HG02970 (cell line): ENCODE data around the gene MRPL48.
"Not testable (repeated sequence)": the region's sequence is repeated elsewhere in the genome, so short reads cannot be mapped to it uniquely, and the experiment has no call there.

Experiments used
- ATAC-seq: cut with Tn5 transposase; IDR thresholded peaks from one replicate; pipeline ENCODE4 v1.9.1; 2021; ENCODE audit warnings: mild to moderate bottlenecking, moderate library complexity, moderate number of reproducible peaks; ENCODE audit not compliant: unreplicated experiment, low FRiP score

The MRPL48 gene

GRCh38 chr11:73833067-73833466 lies 45.4 kb downstream of the MRPL48 start:
- no peak for ATAC-seq

DNA sequence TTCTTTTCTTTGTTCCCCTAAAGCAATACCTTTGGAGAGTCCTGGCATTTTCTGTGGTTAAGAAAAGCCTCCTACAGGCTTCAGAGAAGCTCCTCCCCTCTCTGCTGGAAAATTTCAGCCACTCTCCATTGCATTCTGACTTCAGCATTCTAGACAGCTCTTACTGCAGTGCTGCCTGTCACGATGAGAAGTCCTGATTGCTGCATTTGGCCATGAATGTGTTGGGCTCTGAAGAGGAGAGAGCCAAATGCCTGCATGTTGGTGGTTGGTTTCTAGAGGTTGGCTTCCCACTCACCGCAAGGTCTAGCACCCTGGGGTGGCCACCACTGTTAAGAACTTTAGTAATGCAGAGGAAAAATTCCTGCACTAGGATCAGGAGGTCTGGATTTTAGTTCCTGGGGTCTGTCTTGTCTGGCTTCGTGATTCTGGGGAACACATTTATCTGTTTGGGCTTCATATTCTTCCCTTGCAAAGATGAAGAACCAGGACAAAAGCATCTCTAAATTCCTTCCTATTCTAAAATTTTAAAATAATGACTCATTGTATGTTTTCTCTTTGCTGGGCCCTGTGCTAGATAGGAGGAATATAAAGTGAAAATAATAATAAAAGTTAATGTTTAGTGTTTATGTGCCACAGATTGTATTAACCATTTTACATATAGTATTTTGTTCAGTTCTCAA lies 50.9 kb downstream of the MRPL48 start:
- ATAC-seq: no peak

GRCh38 chr11:73839123-73839457 lies 51.4 kb downstream of the MRPL48 start:
- ATAC-seq: no peak

DNA sequence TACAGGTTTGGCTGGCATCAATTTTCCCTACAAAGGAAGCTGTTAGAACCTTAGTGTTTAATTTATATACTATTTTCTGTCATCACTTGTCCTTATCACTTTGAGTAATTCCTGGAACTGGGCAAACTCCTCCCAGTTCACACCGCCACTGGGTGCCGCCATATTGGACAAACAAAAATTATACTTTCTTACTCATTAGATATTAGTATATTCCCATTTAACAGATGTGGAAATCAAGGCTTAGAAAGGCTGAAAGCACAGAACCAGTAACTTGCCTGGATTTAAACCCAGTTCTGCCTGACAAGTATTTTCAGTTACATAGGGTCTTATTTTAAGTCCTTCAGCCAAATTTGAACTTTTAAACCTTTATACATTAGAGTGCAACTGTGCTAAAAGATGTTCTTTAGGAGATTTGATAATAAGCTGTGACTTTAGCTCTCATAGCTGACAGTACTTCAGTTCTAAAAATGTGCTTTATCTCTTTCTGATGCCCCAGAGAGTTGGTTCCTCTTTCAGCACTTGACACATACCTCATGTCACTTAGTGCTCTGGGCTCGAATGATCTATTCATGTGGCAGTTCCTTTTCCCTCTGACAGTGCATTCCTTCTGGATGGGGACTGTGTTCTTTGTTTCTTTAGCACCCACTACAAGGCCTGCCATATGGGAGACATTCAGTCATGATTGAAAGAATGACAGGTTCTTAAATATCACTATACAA lies 63.5 kb downstream of the MRPL48 start:
- ATAC-seq: no peak

DNA sequence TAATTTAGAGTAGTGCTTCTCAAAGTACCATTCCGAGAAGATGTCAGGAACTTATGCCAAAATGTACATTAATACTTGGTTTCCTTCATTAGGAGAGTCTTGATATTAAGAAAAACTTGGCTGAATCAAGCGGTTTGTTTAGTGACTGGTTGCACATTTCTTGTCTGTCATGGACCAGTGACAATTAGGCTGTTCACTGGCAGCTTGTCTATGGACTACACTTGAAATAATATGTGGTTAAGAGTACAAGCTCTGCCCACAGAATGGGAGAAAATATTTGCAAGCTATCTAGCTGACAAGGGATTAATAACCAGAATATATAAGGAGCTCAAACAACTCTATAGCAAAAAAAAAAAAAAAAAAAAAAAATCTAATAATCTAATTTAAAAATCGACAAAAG lies 64.4 kb downstream of the MRPL48 start:
- no peak for ATAC-seq

DNA sequence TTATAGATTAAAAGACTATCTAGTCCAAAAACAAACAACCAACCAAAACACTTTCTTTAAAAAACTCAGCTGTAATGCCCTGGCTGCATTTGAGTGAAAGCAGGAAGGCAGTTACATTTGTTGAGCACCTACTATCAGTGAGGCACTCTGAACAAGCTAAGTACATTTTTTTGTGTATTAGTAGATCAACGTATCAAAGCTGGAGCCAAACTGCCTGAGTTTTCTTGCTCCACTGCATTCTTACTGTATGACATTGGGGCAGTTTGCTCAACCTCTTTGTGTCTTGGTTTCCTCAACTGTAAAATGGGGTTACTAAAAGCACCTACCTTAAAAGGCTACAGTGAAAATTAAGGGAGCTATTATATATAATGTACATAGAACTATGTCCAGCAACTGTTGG lies 67.0 kb downstream of the MRPL48 start:
- no peak for ATAC-seq

DNA sequence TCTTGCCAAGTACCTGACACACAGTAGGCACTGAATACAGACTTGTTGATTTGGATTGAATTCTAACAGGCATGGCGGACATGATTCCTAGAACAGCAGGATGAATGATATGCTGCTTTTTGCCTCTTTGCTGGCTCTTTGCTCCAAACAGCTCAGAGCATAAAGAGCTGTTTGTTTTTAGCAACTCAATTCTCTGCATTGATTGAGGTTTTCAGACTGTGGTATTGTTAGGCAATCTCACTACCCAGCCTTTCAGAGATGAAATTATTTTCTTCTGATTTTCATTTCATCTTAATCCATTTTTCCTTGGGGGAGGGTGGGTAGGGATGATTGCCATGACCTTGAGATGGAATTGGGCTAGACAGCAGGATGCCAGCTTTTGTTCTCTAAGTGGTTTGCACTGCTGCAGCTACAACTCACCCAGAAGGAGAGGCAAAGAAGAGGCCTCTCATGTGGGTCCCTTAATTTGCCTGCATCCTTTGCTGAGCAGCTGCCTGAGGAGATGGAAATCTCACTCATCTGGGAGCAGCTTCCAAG lies 68.4 kb downstream of the MRPL48 start:
- ATAC-seq: no peak

DNA sequence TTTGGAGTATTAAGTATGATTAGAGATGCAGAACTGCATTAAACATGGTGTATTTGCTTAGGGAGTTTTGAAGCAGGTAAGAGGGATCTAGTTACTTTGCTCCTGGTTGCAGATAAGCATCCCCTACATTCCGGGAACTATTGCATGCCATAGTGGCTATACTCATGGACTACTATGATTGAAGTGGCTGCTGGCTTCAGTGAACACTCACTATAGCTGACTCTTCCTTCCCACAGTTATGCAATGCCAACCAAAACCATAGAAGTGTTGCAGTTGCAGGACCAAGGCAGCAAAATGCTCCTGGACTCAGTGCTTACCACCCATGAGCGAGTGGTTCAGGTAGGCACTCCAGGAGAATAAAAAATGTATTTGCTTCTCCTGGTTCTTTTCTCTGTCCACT lies 72.0 kb downstream of the MRPL48 start:
- no peak for ATAC-seq

- ATAC-seq: no peak
These were observed 72.5 kb downstream of the MRPL48 start for GRCh38 chr11:73860202-73860601.

GRCh38 chr11:73862986-73863385 lies 75.3 kb downstream of the MRPL48 start:
- ATAC-seq: no peak

GRCh38 chr11:73866095-73866579 lies 78.5 kb downstream of the MRPL48 start:
- ATAC-seq: no peak

GRCh38 chr11:73866586-73866996 lies 78.9 kb downstream of the MRPL48 start:
- no peak for ATAC-seq

GRCh38 chr11:73869332-73869949 lies 81.8 kb downstream of the MRPL48 start:
- ATAC-seq: no peak

DNA sequence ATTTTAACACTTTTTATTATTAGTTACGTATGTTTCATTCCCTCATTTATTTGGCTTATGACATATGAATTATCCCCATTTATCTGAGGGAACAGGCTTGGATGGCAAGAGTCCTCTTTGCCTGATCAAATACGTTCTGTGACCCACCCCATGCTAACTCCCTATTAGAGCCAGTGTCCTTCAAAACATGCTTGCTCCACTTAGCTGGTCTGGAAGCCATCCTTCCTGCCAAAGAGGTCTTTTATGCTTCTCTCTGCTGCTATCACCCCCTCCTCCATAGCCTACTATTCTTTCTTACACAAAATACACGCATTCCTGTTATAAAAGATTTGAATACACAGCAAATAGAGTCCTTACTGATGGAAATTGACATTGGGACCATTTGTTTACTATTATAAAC lies 82.6 kb downstream of the MRPL48 start:
- ATAC-seq: no peak

GRCh38 chr11:73872749-73873357 lies 85.2 kb downstream of the MRPL48 start:
- ATAC-seq: no peak

- ATAC-seq: no peak
These were observed 87.7 kb downstream of the MRPL48 start for GRCh38 chr11:73875380-73875779.

DNA sequence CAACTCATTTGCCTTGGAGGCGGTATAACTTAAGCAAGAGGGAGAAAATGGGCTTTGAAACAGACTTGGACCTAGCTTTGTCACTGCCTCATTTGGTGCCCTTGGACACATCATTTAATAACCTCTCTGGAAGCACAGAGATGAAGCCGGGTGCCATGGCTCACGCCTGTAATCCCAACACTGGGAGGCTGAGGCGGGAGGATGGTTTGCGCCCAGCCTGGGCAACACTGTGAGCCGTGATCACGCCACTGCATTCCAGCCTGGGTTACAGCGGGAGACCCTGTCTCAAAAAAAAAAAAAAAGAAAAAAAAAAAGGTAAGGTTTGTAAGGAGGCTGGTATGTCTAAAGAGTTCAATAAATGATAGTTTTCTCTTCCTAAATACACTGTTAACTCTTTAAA lies 88.2 kb downstream of the MRPL48 start:
- ATAC-seq: no peak

DNA sequence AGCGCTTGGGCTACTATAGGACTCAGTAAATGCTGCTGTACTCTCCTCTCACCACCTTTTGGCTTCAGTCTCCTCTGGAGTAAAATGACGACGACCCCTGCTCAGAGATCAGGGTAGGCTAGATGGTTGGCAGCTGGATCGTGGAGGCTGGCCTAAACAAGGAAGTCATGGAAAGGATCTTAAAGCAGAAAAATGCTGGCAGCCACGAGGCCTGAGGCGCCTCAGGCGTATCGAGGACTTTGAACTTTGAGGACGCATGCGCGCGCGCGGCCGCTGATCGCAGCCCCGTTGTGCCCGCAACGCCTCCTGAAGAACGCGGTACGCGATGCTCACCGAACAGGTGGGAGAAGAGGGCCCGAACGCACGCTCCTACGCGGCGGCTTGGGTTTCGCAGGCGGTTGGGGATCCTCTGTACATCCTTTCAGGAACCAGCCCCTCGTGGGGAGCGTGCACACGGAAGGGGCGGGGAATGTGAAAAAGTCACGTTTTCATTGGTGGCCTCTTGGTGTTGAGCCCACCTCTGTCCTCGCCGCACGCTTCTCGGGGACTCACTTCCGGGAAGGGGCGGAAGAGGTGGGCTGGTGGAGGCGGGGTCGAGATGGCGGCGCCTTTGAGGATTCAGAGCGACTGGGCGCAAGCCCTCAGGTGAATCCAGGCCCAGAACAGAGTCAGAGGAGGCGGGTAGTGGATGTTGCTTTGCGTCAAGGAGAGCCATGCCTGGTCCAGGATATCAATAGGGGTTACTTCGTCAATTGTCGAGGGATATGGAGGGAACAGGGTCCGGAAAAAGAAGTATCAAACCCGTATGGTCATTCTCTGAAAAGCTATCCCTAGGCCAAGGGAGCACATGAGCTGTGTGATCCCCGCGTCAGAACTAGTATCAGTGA lies 89.0 kb downstream of the MRPL48 start, which contains the start of the genes COA4 and PAAF1:
COA4 (minus strand) TSS at position 423 of the 887 bp plus-strand sequence. CDS start 3,468 bp downstream, outside the sequence.
PAAF1 (plus strand) TSS at position 576 of the 887 bp plus-strand sequence; CDS start at position 599, 23 bp downstream.
- ATAC-seq: peak; percentile 88

DNA sequence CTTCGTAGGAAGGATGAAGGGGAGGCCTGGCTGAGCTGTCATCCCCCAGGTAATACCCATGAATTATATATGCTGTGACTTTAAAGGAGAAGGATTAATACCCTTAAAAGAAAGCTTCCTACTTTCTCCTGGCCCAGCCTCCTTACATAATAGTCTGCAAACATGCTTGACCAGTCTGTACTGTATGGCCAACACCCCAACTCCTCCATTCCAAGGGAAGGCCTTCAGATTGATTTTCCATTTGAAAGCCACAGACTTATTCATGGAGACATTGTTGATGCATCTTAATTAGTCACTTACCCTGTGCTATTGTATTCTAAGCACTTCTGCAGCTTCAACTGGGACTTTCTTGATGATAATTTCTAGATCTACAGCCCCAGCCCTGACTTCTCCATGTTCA lies 91.1 kb downstream of the MRPL48 start:
- ATAC-seq: no peak

DNA sequence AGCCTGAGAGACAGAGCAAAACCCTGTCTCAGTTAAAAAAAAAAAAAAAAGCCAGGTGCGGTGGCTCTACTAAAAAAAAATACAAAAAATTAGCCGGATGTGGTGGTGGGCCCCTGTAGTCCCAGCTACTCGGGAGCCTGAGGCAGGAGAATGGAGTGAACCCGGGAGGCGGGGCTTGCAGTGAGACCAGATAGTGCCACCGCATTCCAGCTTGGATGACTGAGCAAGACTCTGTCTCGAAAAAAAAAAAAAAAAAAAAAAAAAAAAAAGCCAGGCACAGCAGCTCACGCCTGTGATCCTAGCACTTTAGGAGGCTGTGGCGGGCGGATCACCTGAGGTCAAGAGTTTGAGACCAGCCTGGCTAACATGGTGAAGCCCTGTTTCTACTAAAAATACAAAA lies 92.8 kb downstream of the MRPL48 start:
- ATAC-seq: not testable (repeated sequence)
